ENCODE data around the gene OR6J1. TPM values are rescaled to one million over a fixed set of nuclear protein-coding genes. Genes with fewer than 3 reads are reported as not detected.

OR6J1 gene
- total RNA-seq, 4 donors from 2014 or later: not detected

- H3K4me1 ChIP-seq: peaks cover 0 to 4% of the 10 kb centered on the region in 2 donors
- H3K36me3 ChIP-seq: no peaks in the 10 kb centered on the region
- H3K4me3 ChIP-seq (replicated peaks in 1 of 3): no peak overlapping the region
- no peak for TF ChIP-seq POLR2A (IDR thresholded peaks at IDR 0.05)
- 76 to 91% methylated on average over 2 of the region's 2 CpGs for WGBS, 2 donors
- H3K27ac ChIP-seq: no peak overlapping the region
- H3K9me3 ChIP-seq: no peaks in the 10 kb centered on the region
- H3K27me3 ChIP-seq: no peaks in the 10 kb centered on the region
- intact Hi-C loops (cut with DNase I): loop anchor here (5.0 to 10.0 kb wide), 2 partner anchors 94 to 193 kb away; no protein-coding TSS in a partner anchor
- no peak for DNase-seq
These were observed 7.4 kb upstream of the OR6J1 start for GRCh38 chr14:22651586-22651985.

DNA sequence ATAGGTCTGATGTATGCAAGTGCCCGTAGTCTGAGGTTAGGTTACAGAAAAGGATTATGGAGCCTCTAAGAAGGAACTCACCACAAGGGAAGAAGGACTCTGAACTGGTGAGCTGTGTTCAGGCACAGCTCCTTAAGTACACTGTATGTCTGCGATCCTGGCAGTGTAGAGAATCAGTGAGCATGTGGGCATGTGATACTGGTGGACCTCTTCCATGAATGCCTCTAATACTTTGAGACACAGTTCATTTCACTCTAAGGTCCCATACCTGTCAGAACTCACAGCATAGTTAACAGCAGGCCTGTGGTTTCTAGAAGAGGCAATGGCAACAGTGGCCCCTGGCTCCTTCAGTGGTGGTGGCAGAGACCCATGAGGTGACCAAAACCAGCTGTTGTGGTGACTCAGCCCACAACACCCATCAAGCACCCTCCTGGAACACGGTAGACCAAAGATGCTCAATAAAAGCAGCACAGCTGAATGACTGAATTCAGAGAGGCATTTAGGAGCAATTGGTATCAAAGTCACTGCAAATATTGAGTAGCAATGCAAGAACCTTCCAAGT is 6.9 kb upstream of the OR6J1 start:
- peaks cover 0 to 4% of the 10 kb centered on the region in 2 donors for H3K4me1 ChIP-seq
- intact Hi-C loops (cut with DNase I): loop anchor here (5.0 to 10.0 kb wide), 2 partner anchors 94 to 194 kb away; no protein-coding TSS in a partner anchor
- TF ChIP-seq POLR2A (IDR thresholded peaks at IDR 0.05) (no peak), CTCF (IDR thresholded peaks at IDR 0.05) (no peak)
- no peak overlapping the region for H3K4me3 ChIP-seq (replicated peaks in 1 of 3)
- H3K36me3 ChIP-seq: no peaks in the 10 kb centered on the region
- 68 to 86% methylated on average over 3 of the region's 3 CpGs for WGBS, 2 donors
- no peaks in the 10 kb centered on the region for H3K9me3 ChIP-seq
- no peaks in the 10 kb centered on the region for H3K27me3 ChIP-seq
- H3K27ac ChIP-seq: no peak overlapping the region
- no peak for DNase-seq

DNA sequence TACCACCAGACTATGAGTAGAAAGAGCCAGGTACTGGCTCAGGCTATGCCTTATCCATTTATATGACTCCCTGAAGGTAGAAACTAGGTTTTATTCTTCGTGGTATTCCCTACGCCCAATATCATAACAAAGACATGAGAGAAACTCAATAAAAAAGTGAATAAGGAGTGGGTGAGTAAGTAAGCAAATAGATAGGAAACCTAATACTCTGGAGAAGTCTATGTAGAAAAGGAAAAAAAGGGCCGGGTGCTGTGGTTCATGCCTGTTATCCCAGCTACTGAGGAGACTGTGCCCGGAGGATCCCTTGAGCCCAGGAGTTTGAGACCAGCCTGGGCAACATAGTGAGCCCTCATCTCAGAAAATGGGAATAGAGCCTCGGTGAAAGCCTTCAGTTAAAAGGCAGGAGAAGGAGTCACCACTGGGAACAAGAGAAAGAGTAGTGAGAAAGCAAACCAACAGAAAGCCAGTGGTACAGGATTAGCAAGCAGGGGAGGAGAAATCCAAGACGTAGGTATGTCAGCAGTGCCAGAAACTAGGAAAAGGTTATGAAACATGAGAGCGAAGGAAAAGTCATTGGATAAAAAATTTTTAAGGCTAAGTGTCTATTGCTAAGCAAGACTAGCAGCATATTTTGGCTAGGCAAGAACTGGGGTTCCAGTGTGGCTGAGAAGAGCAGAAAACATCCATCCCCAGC is 6.0 kb upstream of the OR6J1 start:
- H3K36me3 ChIP-seq: no peaks in the 10 kb centered on the region
- WGBS, 2 donors: 86 to 87% methylated on average over 7 of the region's 7 CpGs
- H3K4me3 ChIP-seq (replicated peaks in 1 of 3): no peak overlapping the region
- no peak for DNase-seq
- TF ChIP-seq CTCF (IDR thresholded peaks at IDR 0.05) (no peak), POLR2A (IDR thresholded peaks at IDR 0.05) (no peak)
- peaks cover 0 to 4% of the 10 kb centered on the region in 2 donors for H3K4me1 ChIP-seq
- no peak overlapping the region for H3K27ac ChIP-seq
- H3K27me3 ChIP-seq: no peaks in the 10 kb centered on the region
- no peaks in the 10 kb centered on the region for H3K9me3 ChIP-seq
- intact Hi-C loops (cut with DNase I): loop anchor here (5.0 to 10.0 kb wide), 2 partner anchors 93 to 195 kb away; no protein-coding TSS in a partner anchor

DNA sequence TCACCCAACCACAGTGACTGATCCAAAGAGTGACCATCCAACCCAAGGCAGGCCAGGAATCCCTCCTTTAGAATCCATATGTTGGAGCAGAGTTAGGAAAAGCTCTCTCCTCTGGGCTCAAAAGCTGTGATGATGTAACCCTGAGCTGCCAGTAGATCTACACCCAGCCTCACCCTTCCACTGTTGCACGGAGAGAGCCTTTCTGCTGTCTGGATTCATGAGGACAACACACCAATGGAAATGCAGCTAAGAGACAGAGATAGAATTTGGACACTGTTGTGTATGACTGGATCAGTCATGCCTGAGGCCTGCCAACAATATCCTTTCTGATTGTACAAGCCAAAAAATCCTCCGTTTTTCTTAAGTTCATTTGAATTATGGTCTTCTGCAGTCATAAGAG is 4.4 kb upstream of the OR6J1 start:
- no peak overlapping the region for H3K27ac ChIP-seq
- no peak for DNase-seq
- no peaks in the 10 kb centered on the region for H3K36me3 ChIP-seq
- intact Hi-C loops (cut with DNase I): no loop called here
- H3K4me3 ChIP-seq (replicated peaks in 1 of 3): no peak overlapping the region
- H3K9me3 ChIP-seq: no peaks in the 10 kb centered on the region
- H3K27me3 ChIP-seq: no peaks in the 10 kb centered on the region
- TF ChIP-seq POLR2A (IDR thresholded peaks at IDR 0.05): no peak
- TF ChIP-seq CTCF (IDR thresholded peaks at IDR 0.05): no peak
- WGBS, 2 donors: 81 to 89% methylated on average over 2 of the region's 2 CpGs
- H3K4me1 ChIP-seq: peaks cover 0 to 4% of the 10 kb centered on the region in 2 donors

DNA sequence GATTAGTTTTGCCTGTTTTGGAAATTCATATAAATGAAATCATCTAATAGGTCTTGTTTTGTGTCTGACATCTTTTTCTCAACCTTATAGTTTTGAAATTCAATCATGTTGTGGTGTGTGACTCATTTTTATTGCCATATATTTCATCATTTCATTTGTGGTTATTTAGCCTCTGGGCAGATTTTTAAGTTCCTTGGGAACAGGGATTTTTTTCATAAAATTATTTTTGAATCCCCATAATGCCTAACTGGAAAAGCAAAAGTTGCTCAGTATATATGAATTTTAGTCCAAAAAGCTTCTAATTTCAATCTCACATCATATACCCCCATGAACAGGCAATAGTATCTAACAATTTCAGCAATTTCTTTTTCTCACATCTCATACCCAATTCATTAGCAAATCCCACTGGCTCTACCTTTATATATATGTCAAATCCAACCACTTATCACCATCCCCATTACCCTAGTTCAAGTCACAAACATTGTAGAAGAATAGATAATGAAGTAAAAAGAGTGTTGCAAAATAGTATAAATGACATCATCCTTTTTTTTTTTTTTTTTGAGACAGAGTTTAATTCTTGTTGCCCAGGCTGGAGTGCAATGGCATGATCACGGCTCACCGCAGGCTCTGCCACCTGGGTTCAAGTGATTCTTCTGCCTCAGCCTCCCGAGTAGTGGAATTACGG is 2.6 kb upstream of the OR6J1 start:
- 78 to 81% methylated on average over 4 of the region's 4 CpGs for WGBS, 2 donors
- TF ChIP-seq CTCF (IDR thresholded peaks at IDR 0.05) (no peak), POLR2A (IDR thresholded peaks at IDR 0.05) (no peak)
- intact Hi-C loops (cut with DNase I): no loop called here
- Histone ChIP-seq H3K4me1 (no peaks in the 10 kb centered on the region), H3K36me3 (no peaks in the 10 kb centered on the region), H3K27me3 (no peaks in the 10 kb centered on the region), H3K9me3 (no peaks in the 10 kb centered on the region), H3K4me3 (replicated peaks in 1 of 3) (no peak overlapping the region), H3K27ac (no peak overlapping the region)
- DNase-seq: no peak

All from thyroid gland (tissue), 4 donors.